IMR-90 (cell line): Measurements from ENCODE around the gene SERPINA6. TPM values are rescaled to one million over a fixed set of nuclear protein-coding genes. Genes with fewer than 3 reads are reported as not detected.

Experiments used
- ATAC-seq: fragments of 200-7000 bp; cut with Tn5 transposase; 2 replicates; pipeline ENCODE4 v1.9.1; 2020; ENCODE audit warnings: low read depth, mild to moderate bottlenecking, moderate library complexity
- BruUV-seq: library from RNA; stranded (reverse); fragments of 400-500 nt; replicated peaks from 2 replicates; lab custom pipeline; 2021; lab: Mats Ljungman, UMichigan
- CTCF ChIA-PET: fragments of 300-600 bp; formaldehyde crosslinking; extraction: SDS; loops from one replicate; lab custom pipeline; 2021; ENCODE audit warnings: antibody characterized with exemption; lab: Yijun Ruan, JAX
- POLR2A ChIA-PET: fragments of 300-600 bp; sonication (Branson Sonifier 250); formaldehyde crosslinking; loops from one replicate; lab custom pipeline; 2022; ENCODE audit warnings: antibody characterized with exemption; ENCODE audit not compliant: unreplicated experiment; lab: Charles Lee
- DNase-seq: peaks from one replicate; pipeline ENCODE4 v3.0.0; 2013
- H2AFZ ChIP-seq: replicated peaks from 2 replicates; pipeline ENCODE3; 2013; ENCODE audit warnings: low read length, mild to moderate bottlenecking; ENCODE audit not compliant: poor library complexity
- H2AK5ac ChIP-seq: 2 replicates; pipeline ENCODE4 v1.6.1; 2013; ENCODE audit warnings: low read depth, low read length, inconsistent platforms
- H2AK9ac ChIP-seq: replicated peaks from 2 replicates; pipeline ENCODE3; 2013; ENCODE audit warnings: mild to moderate bottlenecking, low read depth, low read length, moderate library complexity; ENCODE audit not compliant: poor library complexity
- H2BK120ac ChIP-seq: 2 replicates; pipeline ENCODE4 v1.6.1; 2013; ENCODE audit warnings: low read depth, low read length, inconsistent platforms
- H2BK15ac ChIP-seq: 3 replicates; pipeline ENCODE4 v1.6.1; 2013; ENCODE audit warnings: low read depth, low read length, inconsistent platforms
- H2BK20ac ChIP-seq: 2 replicates; pipeline ENCODE4 v1.6.1; 2013; ENCODE audit warnings: low read depth, mild to moderate bottlenecking, inconsistent platforms, low read length, moderate library complexity
- H2BK5ac ChIP-seq: 2 replicates; pipeline ENCODE4 v1.6.1; 2013; ENCODE audit warnings: mild to moderate bottlenecking, low read depth, low read length, inconsistent platforms; ENCODE audit not compliant: poor library complexity, severe bottlenecking
- H3K14ac ChIP-seq: replicated peaks from 2 replicates; pipeline ENCODE4 v1.6.1; 2013; ENCODE audit warnings: low read depth, low read length, inconsistent platforms
- H3K18ac ChIP-seq: 2 replicates; pipeline ENCODE4 v1.6.1; 2013; ENCODE audit warnings: low read depth, low read length, control low read depth
- H3K23ac ChIP-seq: 2 replicates; pipeline ENCODE4 v1.6.1; 2013; ENCODE audit warnings: low read depth, low read length, inconsistent platforms
- H3K27ac ChIP-seq: 2 replicates; pipeline ENCODE4 v1.5.1; 2013; ENCODE audit warnings: mild to moderate bottlenecking, control low read depth, low read length; ENCODE audit not compliant: insufficient read depth
- H3K27me3 ChIP-seq: 2 replicates; pipeline ENCODE4 v1.6.1; 2013; ENCODE audit warnings: low read length; ENCODE audit not compliant: control insufficient read depth, insufficient read depth
- H3K36me3 ChIP-seq: 2 replicates; pipeline ENCODE4 v1.6.1; 2013; ENCODE audit warnings: low read length, mixed read lengths; ENCODE audit not compliant: control insufficient read depth, insufficient read depth
- H3K4ac ChIP-seq: 2 replicates; pipeline ENCODE4 v1.6.1; 2013; ENCODE audit warnings: low read depth, low read length, inconsistent platforms
- H3K4me1 ChIP-seq: 2 replicates; pipeline ENCODE4 v1.6.1; 2013; ENCODE audit warnings: low read length, mixed read lengths; ENCODE audit not compliant: control insufficient read depth, insufficient read depth
- H3K4me2 ChIP-seq: 2 replicates; pipeline ENCODE4 v1.6.1; 2013; ENCODE audit warnings: low read depth, mild to moderate bottlenecking, control low read depth, low read length, moderate library complexity
- H3K4me3 ChIP-seq: 2 replicates; pipeline ENCODE4 v1.5.1; 2013; ENCODE audit warnings: low read depth, mild to moderate bottlenecking, control low read depth, low read length, moderate library complexity; ENCODE audit not compliant: insufficient read depth
- H3K56ac ChIP-seq: 2 replicates; pipeline ENCODE4 v1.6.1; 2013; ENCODE audit warnings: low read length, inconsistent platforms; ENCODE audit not compliant: insufficient read depth; ENCODE audit errors: extremely low read depth
- H3K79me1 ChIP-seq, 2 experiments: 2 replicates each; pipeline ENCODE4 v1.6.1; 2013; ENCODE audit warnings: low read length in 2 of 2, inconsistent platforms in 1 of 2, low read depth in 1 of 2
- H3K9ac ChIP-seq: 2 replicates; pipeline ENCODE4 v1.6.1; 2013; ENCODE audit warnings: low read depth, low read length, control low read depth
- H3K9me1 ChIP-seq: 2 replicates; pipeline ENCODE4 v1.6.1; 2013; ENCODE audit warnings: low read length, inconsistent platforms; ENCODE audit not compliant: insufficient read depth
- H3K9me3 ChIP-seq: 2 replicates; pipeline ENCODE4 v1.6.1; 2013; ENCODE audit warnings: low read length; ENCODE audit not compliant: control insufficient read depth, insufficient read depth
- H4K20me1 ChIP-seq: 2 replicates; pipeline ENCODE4 v1.6.1; 2013; ENCODE audit warnings: low read length, inconsistent platforms; ENCODE audit not compliant: insufficient read depth
- H4K5ac ChIP-seq: 2 replicates; pipeline ENCODE4 v1.6.1; 2013; ENCODE audit warnings: mild to moderate bottlenecking, low read depth, low read length, control low read depth
- H4K8ac ChIP-seq, 2 experiments: 2 replicates each; pipeline ENCODE4 v1.6.1; 2013; ENCODE audit warnings: low read depth in 2 of 2, low read length in 2 of 2, control low read depth in 1 of 2, inconsistent platforms in 1 of 2
- H4K91ac ChIP-seq: 2 replicates; pipeline ENCODE4 v1.6.1; 2013; ENCODE audit warnings: low read depth, low read length, inconsistent platforms; ENCODE audit not compliant: insufficient read depth
- CHD1 ChIP-seq: IDR thresholded peaks from 2 replicates; pipeline ENCODE4 v1.6.1; 2012; ENCODE audit warnings: low read depth, low read length, improper control_type of control experiment
- MAFK ChIP-seq: IDR thresholded peaks from 2 replicates; pipeline ENCODE4 v1.6.1; 2012; ENCODE audit warnings: low read depth, low read length, improper control_type of control experiment
- MAZ ChIP-seq: IDR thresholded peaks from 2 replicates; pipeline ENCODE4 v1.6.1; 2012; ENCODE audit warnings: low read depth, mild to moderate bottlenecking, low read length, improper control_type of control experiment, moderate library complexity, borderline replicate concordance
- NFE2L2 ChIP-seq: fragments of 150-350 bp; IDR thresholded peaks from 2 replicates; pipeline ENCODE4 v1.6.1; 2016; ENCODE audit warnings: low read depth, mild to moderate bottlenecking, low read length
- POLR2A ChIP-seq: IDR thresholded peaks from 2 replicates; pipeline ENCODE4 v1.6.1; 2012; ENCODE audit warnings: mild to moderate bottlenecking, low read depth, low read length
- RAD21 ChIP-seq: IDR thresholded peaks from 2 replicates; pipeline ENCODE4 v1.6.1; 2012; ENCODE audit warnings: low read length, improper control_type of control experiment
- SMC3 ChIP-seq: fragments of 150-350 bp; IDR thresholded peaks from 2 replicates; pipeline ENCODE4 v1.6.1; 2016; ENCODE audit warnings: low read depth, mild to moderate bottlenecking, antibody characterized with exemption, low read length, moderate library complexity
- WGBS, 2 experiments: methylation state at CpG; one replicate each; pipeline versions ENCODE4 v1.1.5 to v1.1.7; 2013; ENCODE audit warnings: missing lambda C conversion rate in 2 of 2; ENCODE audit not compliant: insufficient read length in 1 of 2; ENCODE audit errors: extremely low coverage in 2 of 2; 5-methylcytosine and 5-hydroxymethylcytosine counted together
- dilution Hi-C: fragments of 300-500 bp; cut with HindIII; formaldehyde crosslinking; loops from one replicate; pipeline ENCODE4 v1.14.3; 2018; ENCODE audit warnings: low sequenced_read_pairs; ENCODE audit not compliant: unreplicated experiment
- in situ Hi-C: fragments of 300-500 bp; cut with MboI; formaldehyde crosslinking; loops from 3 replicates; pipeline ENCODE4 v1.14.3; 2019; ENCODE audit warnings: low sequenced_read_pairs, inconsistent platforms, mixed read lengths
- intact Hi-C: fragments of 100-400 bp; cut with micrococcal nuclease; formaldehyde crosslinking; loops from 2 replicates; pipeline ENCODE4 v1.10.0; 2022
- polyA plus RNA-seq, 3 experiments: library from polyadenylated mRNA; depleted of rRNA; stranded (reverse); fragments of >200 nt; gene quantifications; 2 replicates each; pipeline ENCODE4 v1.2.3, GENCODE V29; 2012; ENCODE audit warnings: low replicate concordance in 1 of 3
- total RNA-seq: library from RNA; depleted of rRNA; stranded (reverse); fragments of >200 nt; gene quantifications from 2 replicates; pipeline ENCODE4 v1.2.3, GENCODE V29; 2012
- TF ChIP-seq, protein P1 (sequence below): fragments of 150-350 bp; IDR thresholded peaks from 2 replicates; pipeline ENCODE4 v1.6.1; 2016; ENCODE audit warnings: low read depth, mild to moderate bottlenecking, low read length, moderate library complexity, borderline replicate concordance
- TF ChIP-seq, protein P2 (sequence below): conservative IDR thresholded peaks from 2 replicates; pipeline ENCODE4 v1.5.1; 2012; ENCODE audit warnings: mild to moderate bottlenecking, low read depth, low read length, improper control_type of control experiment
- TF ChIP-seq, protein P3 (sequence below): fragments of 150-350 bp; IDR thresholded peaks from 2 replicates; pipeline ENCODE4 v1.6.1; 2017; ENCODE audit warnings: mild to moderate bottlenecking, antibody characterized with exemption, low read length, low read depth

Gene SERPINA6
- total and polyA plus RNA-seq, 2 of the 4 experiments (the other 2 are of a cell fraction): not detected

DNA sequence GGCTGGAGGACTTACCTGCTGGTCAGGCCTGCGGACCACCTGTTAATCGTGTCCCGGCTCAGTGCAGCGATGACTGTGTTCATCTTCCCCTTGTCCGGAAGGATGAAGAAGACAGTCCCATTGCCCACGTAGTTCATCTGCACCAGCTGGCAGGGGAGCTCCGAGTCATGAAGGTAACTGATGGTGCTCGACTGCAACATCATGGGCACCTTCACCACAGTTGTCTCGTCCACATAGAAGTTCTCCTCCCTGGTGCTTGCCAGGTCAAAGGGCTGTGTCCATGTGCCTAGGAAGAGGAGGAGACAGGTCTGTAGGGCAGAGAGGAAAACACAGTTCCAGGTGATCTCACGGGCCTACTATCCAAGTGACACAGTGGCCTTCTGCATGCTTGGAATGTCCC is 13.4 kb downstream of the SERPINA6 start:
- no peak overlapping the region for H2AK5ac ChIP-seq
- no peak overlapping the region for H3K27ac ChIP-seq
- no peak overlapping the region for H3K4ac ChIP-seq
- intact Hi-C loops: no loop called here
- H3K9me3 ChIP-seq: peaks cover 8% of the 10 kb centered on the region
- H2AK9ac ChIP-seq: no peak overlapping the region
- DNase-seq (no peak), ATAC-seq (no peak)
- 100% methylated on average over 4 of the region's 10 CpGs; no CpG with 5 or more reads in 1 of the 2 experiments for WGBS, 2 experiments
- H3K9ac ChIP-seq: no peak overlapping the region
- H2BK20ac ChIP-seq: no peak overlapping the region
- no peak for TF ChIP-seq CHD1
- no peak for TF ChIP-seq NFE2L2
- TF ChIP-seq, protein P1, sequence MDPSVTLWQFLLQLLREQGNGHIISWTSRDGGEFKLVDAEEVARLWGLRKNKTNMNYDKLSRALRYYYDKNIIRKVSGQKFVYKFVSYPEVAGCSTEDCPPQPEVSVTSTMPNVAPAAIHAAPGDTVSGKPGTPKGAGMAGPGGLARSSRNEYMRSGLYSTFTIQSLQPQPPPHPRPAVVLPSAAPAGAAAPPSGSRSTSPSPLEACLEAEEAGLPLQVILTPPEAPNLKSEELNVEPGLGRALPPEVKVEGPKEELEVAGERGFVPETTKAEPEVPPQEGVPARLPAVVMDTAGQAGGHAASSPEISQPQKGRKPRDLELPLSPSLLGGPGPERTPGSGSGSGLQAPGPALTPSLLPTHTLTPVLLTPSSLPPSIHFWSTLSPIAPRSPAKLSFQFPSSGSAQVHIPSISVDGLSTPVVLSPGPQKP: no peak
- TF ChIP-seq MAZ: no peak
- no peak for TF ChIP-seq RAD21
- TF ChIP-seq, protein P2, sequence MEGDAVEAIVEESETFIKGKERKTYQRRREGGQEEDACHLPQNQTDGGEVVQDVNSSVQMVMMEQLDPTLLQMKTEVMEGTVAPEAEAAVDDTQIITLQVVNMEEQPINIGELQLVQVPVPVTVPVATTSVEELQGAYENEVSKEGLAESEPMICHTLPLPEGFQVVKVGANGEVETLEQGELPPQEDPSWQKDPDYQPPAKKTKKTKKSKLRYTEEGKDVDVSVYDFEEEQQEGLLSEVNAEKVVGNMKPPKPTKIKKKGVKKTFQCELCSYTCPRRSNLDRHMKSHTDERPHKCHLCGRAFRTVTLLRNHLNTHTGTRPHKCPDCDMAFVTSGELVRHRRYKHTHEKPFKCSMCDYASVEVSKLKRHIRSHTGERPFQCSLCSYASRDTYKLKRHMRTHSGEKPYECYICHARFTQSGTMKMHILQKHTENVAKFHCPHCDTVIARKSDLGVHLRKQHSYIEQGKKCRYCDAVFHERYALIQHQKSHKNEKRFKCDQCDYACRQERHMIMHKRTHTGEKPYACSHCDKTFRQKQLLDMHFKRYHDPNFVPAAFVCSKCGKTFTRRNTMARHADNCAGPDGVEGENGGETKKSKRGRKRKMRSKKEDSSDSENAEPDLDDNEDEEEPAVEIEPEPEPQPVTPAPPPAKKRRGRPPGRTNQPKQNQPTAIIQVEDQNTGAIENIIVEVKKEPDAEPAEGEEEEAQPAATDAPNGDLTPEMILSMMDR: no peak
- no peak for TF ChIP-seq POLR2A
- no peak for TF ChIP-seq SMC3
- TF ChIP-seq, protein P3, sequence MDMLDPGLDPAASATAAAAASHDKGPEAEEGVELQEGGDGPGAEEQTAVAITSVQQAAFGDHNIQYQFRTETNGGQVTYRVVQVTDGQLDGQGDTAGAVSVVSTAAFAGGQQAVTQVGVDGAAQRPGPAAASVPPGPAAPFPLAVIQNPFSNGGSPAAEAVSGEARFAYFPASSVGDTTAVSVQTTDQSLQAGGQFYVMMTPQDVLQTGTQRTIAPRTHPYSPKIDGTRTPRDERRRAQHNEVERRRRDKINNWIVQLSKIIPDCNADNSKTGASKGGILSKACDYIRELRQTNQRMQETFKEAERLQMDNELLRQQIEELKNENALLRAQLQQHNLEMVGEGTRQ: no peak
- TF ChIP-seq MAFK: no peak
- H2BK15ac ChIP-seq: no peak overlapping the region
- H3K4me2 ChIP-seq: no peak overlapping the region
- in situ Hi-C loops: no loop called here
- no peaks in the 10 kb centered on the region for H3K4me1 ChIP-seq
- dilution Hi-C loops: no loop called here
- H2AFZ ChIP-seq: no peak overlapping the region
- no peak overlapping the region for H4K5ac ChIP-seq
- POLR2A ChIA-PET: no interaction called here
- H3K36me3 ChIP-seq: no peaks in the 10 kb centered on the region
- no peak overlapping the region for H4K91ac ChIP-seq
- no peak overlapping the region for H3K14ac ChIP-seq
- H3K18ac ChIP-seq: no peak overlapping the region
- no peak overlapping the region for H3K56ac ChIP-seq
- H4K20me1 ChIP-seq: no peaks in the 10 kb centered on the region
- H3K4me3 ChIP-seq: no peak overlapping the region
- no peaks in the 10 kb centered on the region for H3K79me1 ChIP-seq
- H3K23ac ChIP-seq: no peak overlapping the region
- no peak overlapping the region for H2BK120ac ChIP-seq
- H3K9me1 ChIP-seq: no peaks in the 10 kb centered on the region
- H4K8ac ChIP-seq: no peak overlapping the region
- BruUV-seq: no TSS peak
- CTCF ChIA-PET: no interaction called here
- H2BK5ac ChIP-seq: no peak overlapping the region
- no peaks in the 10 kb centered on the region for H3K27me3 ChIP-seq
